HepG2 (cell line): ENCODE measurements around the gene MYOZ3. TPM values are rescaled to one million over a fixed set of nuclear protein-coding genes. Genes with fewer than 3 reads are reported as not detected.

Experiments
- CREM ChIP-seq, 2 experiments: sonication (generic) in 1 of 2; formaldehyde crosslinking in 1 of 2; IDR thresholded peaks; 2 replicates each; pipeline versions ENCODE4 v1.4.0 to v1.6.1; 2016 to 2020; ENCODE audit warnings: antibody characterized with exemption in 1 of 2, mild to moderate bottlenecking in 1 of 2, missing genetic modification reagents in 1 of 2
- HNRNPK ChIP-seq: fragments of 200-400 bp; formaldehyde crosslinking; IDR thresholded peaks from 2 replicates; pipeline ENCODE4 v1.6.1; 2018; ENCODE audit warnings: low read length, low read depth, moderate library complexity, mild to moderate bottlenecking; ENCODE audit not compliant: poor library complexity, severe bottlenecking
- KLF6 ChIP-seq: IDR thresholded peaks from 2 replicates; pipeline ENCODE4 v1.8.0; 2016; ENCODE audit warnings: missing biosample characterization, missing genetic modification reagents
- NONO ChIP-seq, 2 experiments: fragments of 450-650 bp in 1 of 2; sonication (generic) in 1 of 2; formaldehyde crosslinking in 1 of 2; IDR thresholded peaks in 1 of 2; conservative IDR thresholded peaks in 1 of 2; 2 replicates each; pipeline versions ENCODE4 v1.6.1 to v1.8.0; 2017 to 2022; ENCODE audit warnings: mild to moderate bottlenecking in 1 of 2, missing genetic modification reagents in 1 of 2, moderate library complexity in 1 of 2
- ZNF253 ChIP-seq: sonication (generic); formaldehyde crosslinking; IDR thresholded peaks from 2 replicates; pipeline ENCODE4 v1.8.0; 2022; ENCODE audit warnings: mild to moderate bottlenecking, missing genetic modification reagents, borderline replicate concordance
- ZNF431 ChIP-seq: sonication (generic); formaldehyde crosslinking; IDR thresholded peaks from 2 replicates; pipeline ENCODE4 v1.9.0; 2022; ENCODE audit warnings: missing genetic modification reagents, low read depth, mild to moderate bottlenecking, borderline replicate concordance
- ZNF670 ChIP-seq: sonication (generic); formaldehyde crosslinking; IDR thresholded peaks from 2 replicates; pipeline ENCODE4 v1.8.0; 2022; ENCODE audit warnings: mild to moderate bottlenecking, missing genetic modification reagents, borderline replicate concordance
- ZNF737 ChIP-seq: sonication (generic); formaldehyde crosslinking; IDR thresholded peaks from 2 replicates; pipeline ENCODE4 v1.5.0; 2020; ENCODE audit warnings: missing genetic modification reagents, mild to moderate bottlenecking, borderline replicate concordance
- ZNF749 ChIP-seq: sonication (generic); formaldehyde crosslinking; IDR thresholded peaks from 2 replicates; pipeline ENCODE4 v1.8.0; 2022; ENCODE audit warnings: mild to moderate bottlenecking, missing genetic modification reagents, moderate library complexity, borderline replicate concordance
- ZNF75D ChIP-seq: sonication (generic); formaldehyde crosslinking; IDR thresholded peaks from 2 replicates; pipeline ENCODE4 v1.8.1; 2023; ENCODE audit warnings: missing genetic modification reagents, mild to moderate bottlenecking, borderline replicate concordance
- polyA plus RNA-seq, 8 experiments: library from polyadenylated mRNA; depleted of rRNA in 3 of 8; stranded (reverse) in 7 of 8; unstranded in 1 of 8; fragments of >200 nt; fragmentation: Illumina TruSeq in 4 of 8; extraction: Trizol in 4 of 8; gene quantifications; 2 replicates each; pipeline versions ENCODE4 v1.2.1 to v1.2.3, GENCODE V29; 2011 to 2016; ENCODE audit warnings: low read depth in 4 of 8, missing spikeins in 1 of 8, mixed read lengths in 1 of 8; ENCODE audit not compliant: insufficient read depth in 1 of 8
- total RNA-seq, 5 experiments: library from RNA; depleted of rRNA; stranded (reverse); fragments of >200 nt; fragmentation: Illumina TruSeq; extraction: Trizol; gene quantifications; 2 replicates each; pipeline ENCODE4 v1.2.3, GENCODE V29; 2016; ENCODE audit warnings: low read depth in 1 of 5
- TF ChIP-seq, protein P1 (sequence below): sonication (generic); formaldehyde crosslinking; IDR thresholded peaks from 2 replicates; pipeline ENCODE4 v1.8.0; 2023; ENCODE audit warnings: mild to moderate bottlenecking, missing genetic modification reagents
- TF ChIP-seq, protein P2 (sequence below): sonication (generic); formaldehyde crosslinking; IDR thresholded peaks from 2 replicates; pipeline ENCODE4 v1.4.0; 2020; ENCODE audit warnings: mild to moderate bottlenecking, missing genetic modification reagents
- TF ChIP-seq, protein P3 (sequence below): sonication (generic); formaldehyde crosslinking; IDR thresholded peaks from 2 replicates; pipeline ENCODE4 v1.5.1; 2020; ENCODE audit warnings: mild to moderate bottlenecking, missing genetic modification reagents, moderate library complexity
- TF ChIP-seq, protein P4 (sequence below): sonication (generic); formaldehyde crosslinking; IDR thresholded peaks from 2 replicates; pipeline ENCODE4 v1.4.0; 2020; ENCODE audit warnings: mild to moderate bottlenecking, missing genetic modification reagents
- TF ChIP-seq, protein P5 (sequence below): sonication (generic); formaldehyde crosslinking; IDR thresholded peaks from 2 replicates; pipeline ENCODE4 v1.9.0; 2021; ENCODE audit warnings: missing genetic modification reagents, borderline replicate concordance
- TF ChIP-seq, protein P6 (sequence below): sonication (generic); formaldehyde crosslinking; IDR thresholded peaks from 2 replicates; pipeline ENCODE4 v1.5.0; 2020; ENCODE audit warnings: mild to moderate bottlenecking, missing genetic modification reagents, moderate library complexity

The MYOZ3 gene
- total and polyA plus RNA-seq, 2 of the 13 experiments (the other 11 are each of a cell fraction or from before 2014, with no cell fraction given) = 0.05 TPM; not detected in 1

DNA sequence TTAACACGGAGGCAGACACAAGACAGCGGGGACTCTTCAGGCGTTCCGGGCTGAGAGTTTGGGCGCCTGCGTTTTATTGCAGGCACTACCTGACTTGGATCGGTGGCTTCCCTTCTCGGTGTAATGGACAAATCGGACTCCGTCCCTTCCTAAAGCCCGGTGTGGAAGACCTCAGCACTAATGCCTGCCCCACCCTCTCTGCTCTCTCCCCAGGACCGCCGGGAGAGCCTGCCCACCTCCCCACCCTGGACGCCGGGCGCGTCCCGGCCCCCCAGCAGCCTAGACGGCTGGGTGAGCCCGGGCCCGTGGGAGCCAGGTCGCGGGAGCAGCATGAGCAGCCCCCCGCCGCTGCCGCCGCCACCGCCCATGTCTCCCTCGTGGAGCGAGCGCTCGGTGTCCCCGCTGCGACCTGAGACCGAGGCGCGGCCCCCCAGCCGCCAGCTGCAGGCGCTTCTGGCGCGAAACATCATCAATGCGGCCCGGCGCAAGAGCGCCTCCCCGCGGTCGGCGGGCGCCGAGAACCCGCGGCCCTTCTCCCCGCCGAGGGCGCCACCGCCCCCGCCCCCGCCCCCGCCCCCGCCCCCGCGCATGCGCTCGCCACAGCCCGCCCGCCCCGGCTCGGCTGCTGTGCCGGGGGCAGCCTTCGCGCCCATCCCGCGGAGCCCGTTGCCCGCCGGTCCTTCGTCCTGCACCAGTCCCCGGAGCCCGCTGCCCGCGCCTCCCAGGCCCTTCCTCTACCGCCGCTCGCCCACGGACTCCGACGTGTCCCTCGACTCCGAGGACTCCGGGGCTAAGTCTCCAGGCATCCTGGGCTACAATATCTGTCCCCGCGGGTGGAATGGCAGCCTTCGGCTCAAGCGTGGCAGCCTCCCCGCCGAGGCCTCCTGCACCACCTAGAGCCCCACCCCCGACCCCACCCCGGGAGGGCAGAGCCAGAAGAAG is 4.6 kb upstream of the MYOZ3 start (continued):
- TF ChIP-seq, protein P1, sequence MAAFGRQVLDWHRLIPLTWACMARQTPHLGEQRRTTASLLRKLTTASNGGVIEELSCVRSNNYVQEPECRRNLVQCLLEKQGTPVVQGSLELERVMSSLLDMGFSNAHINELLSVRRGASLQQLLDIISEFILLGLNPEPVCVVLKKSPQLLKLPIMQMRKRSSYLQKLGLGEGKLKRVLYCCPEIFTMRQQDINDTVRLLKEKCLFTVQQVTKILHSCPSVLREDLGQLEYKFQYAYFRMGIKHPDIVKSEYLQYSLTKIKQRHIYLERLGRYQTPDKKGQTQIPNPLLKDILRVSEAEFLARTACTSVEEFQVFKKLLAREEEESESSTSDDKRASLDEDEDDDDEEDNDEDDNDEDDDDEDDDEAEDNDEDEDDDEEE (CRISPR knock-in tag) = no peak
- TF ChIP-seq, protein P2, sequence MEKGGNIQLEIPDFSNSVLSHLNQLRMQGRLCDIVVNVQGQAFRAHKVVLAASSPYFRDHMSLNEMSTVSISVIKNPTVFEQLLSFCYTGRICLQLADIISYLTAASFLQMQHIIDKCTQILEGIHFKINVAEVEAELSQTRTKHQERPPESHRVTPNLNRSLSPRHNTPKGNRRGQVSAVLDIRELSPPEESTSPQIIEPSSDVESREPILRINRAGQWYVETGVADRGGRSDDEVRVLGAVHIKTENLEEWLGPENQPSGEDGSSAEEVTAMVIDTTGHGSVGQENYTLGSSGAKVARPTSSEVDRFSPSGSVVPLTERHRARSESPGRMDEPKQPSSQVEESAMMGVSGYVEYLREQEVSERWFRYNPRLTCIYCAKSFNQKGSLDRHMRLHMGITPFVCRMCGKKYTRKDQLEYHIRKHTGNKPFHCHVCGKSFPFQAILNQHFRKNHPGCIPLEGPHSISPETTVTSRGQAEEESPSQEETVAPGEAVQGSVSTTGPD = no peak
- no peak for TF ChIP-seq CREM (IDR thresholded peaks at IDR 0.05)
- no peak for TF ChIP-seq CREM (CRISPR knock-in tag; IDR thresholded peaks at IDR 0.05)
- no peak for TF ChIP-seq ZNF670 (CRISPR knock-in tag)
- TF ChIP-seq, protein P3, sequence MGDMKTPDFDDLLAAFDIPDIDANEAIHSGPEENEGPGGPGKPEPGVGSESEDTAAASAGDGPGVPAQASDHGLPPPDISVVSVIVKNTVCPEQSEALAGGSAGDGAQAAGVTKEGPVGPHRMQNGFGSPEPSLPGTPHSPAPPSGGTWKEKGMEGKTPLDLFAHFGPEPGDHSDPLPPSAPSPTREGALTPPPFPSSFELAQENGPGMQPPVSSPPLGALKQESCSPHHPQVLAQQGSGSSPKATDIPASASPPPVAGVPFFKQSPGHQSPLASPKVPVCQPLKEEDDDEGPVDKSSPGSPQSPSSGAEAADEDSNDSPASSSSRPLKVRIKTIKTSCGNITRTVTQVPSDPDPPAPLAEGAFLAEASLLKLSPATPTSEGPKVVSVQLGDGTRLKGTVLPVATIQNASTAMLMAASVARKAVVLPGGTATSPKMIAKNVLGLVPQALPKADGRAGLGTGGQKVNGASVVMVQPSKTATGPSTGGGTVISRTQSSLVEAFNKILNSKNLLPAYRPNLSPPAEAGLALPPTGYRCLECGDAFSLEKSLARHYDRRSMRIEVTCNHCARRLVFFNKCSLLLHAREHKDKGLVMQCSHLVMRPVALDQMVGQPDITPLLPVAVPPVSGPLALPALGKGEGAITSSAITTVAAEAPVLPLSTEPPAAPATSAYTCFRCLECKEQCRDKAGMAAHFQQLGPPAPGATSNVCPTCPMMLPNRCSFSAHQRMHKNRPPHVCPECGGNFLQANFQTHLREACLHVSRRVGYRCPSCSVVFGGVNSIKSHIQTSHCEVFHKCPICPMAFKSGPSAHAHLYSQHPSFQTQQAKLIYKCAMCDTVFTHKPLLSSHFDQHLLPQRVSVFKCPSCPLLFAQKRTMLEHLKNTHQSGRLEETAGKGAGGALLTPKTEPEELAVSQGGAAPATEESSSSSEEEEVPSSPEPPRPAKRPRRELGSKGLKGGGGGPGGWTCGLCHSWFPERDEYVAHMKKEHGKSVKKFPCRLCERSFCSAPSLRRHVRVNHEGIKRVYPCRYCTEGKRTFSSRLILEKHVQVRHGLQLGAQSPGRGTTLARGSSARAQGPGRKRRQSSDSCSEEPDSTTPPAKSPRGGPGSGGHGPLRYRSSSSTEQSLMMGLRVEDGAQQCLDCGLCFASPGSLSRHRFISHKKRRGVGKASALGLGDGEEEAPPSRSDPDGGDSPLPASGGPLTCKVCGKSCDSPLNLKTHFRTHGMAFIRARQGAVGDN = peak; percentile 76
- TF ChIP-seq ZNF75D (CRISPR knock-in tag) = no peak
- TF ChIP-seq ZNF431 (CRISPR knock-in tag) = no peak
- no peak for TF ChIP-seq NONO (IDR thresholded peaks at IDR 0.05)
- TF ChIP-seq NONO (CRISPR knock-in tag; conservative IDR thresholded peaks at IDR 0.05) = peak; percentile 45; the same call in 1 of the 2 replicates
- no peak for TF ChIP-seq KLF6 (CRISPR knock-in tag)
- TF ChIP-seq ZNF253 (CRISPR knock-in tag) = no peak
- peak; percentile 85 for TF ChIP-seq HNRNPK
- TF ChIP-seq ZNF749 = no peak
- TF ChIP-seq, protein P4, sequence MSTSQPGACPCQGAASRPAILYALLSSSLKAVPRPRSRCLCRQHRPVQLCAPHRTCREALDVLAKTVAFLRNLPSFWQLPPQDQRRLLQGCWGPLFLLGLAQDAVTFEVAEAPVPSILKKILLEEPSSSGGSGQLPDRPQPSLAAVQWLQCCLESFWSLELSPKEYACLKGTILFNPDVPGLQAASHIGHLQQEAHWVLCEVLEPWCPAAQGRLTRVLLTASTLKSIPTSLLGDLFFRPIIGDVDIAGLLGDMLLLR (CRISPR knock-in tag) = no peak
- TF ChIP-seq, protein P5, sequence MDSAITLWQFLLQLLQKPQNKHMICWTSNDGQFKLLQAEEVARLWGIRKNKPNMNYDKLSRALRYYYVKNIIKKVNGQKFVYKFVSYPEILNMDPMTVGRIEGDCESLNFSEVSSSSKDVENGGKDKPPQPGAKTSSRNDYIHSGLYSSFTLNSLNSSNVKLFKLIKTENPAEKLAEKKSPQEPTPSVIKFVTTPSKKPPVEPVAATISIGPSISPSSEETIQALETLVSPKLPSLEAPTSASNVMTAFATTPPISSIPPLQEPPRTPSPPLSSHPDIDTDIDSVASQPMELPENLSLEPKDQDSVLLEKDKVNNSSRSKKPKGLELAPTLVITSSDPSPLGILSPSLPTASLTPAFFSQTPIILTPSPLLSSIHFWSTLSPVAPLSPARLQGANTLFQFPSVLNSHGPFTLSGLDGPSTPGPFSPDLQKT = no peak
- TF ChIP-seq, protein P6, sequence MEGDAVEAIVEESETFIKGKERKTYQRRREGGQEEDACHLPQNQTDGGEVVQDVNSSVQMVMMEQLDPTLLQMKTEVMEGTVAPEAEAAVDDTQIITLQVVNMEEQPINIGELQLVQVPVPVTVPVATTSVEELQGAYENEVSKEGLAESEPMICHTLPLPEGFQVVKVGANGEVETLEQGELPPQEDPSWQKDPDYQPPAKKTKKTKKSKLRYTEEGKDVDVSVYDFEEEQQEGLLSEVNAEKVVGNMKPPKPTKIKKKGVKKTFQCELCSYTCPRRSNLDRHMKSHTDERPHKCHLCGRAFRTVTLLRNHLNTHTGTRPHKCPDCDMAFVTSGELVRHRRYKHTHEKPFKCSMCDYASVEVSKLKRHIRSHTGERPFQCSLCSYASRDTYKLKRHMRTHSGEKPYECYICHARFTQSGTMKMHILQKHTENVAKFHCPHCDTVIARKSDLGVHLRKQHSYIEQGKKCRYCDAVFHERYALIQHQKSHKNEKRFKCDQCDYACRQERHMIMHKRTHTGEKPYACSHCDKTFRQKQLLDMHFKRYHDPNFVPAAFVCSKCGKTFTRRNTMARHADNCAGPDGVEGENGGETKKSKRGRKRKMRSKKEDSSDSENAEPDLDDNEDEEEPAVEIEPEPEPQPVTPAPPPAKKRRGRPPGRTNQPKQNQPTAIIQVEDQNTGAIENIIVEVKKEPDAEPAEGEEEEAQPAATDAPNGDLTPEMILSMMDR = peak; percentile 78
- no peak for TF ChIP-seq ZNF737 (CRISPR knock-in tag)
